Measurements from ENCODE around the gene ATP10D.

- TF ChIP-seq CTCF (IDR thresholded peaks at IDR 0.05 in 2 of 3, conservative IDR thresholded peaks at IDR 0.05 in 1 of 3; ENCODE audit: borderline replicate concordance in 1 of 3, insufficient read depth in 1 of 3, low read depth in 2 of 3, low read length in 2 of 3) (no peak), SIN3A (IDR thresholded peaks at IDR 0.05; ENCODE audit: low read depth) (no peak), EZH2phosphoT487 (IDR thresholded peaks at IDR 0.05; ENCODE audit: borderline replicate concordance) (no peak)
These were observed 53.7 kb downstream of the ATP10D start for GRCh38 chr4:47538825-47539154.

All from HCT116 (cell line).